ENCODE data around the gene PCNX2. TPM values are rescaled to one million over a fixed set of nuclear protein-coding genes. Genes with fewer than 3 reads are reported as not detected.

The PCNX2 gene
- total RNA-seq, 4 donors from 2014 or later: 7.3 to 16.6 (median 12.7) TPM

DNA sequence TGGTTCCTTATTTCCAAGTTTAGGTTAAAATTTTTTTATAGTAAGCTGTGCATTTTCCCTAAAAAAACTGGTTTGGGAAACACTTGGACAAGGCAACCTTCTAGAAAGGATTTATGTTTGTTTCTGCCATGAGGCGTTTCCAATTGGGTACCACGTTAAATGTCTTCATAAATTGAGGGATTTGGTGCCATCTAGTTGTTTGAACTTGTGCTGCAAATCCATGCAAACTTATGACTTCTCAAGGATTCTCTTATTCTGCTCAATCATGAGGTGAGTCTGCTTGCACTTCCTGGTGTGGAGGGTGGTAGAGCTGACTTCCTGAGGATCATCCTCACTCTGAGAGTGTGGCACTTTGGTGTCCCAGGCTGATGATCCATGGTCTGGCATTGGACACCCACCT lies 123.3 kb downstream of the PCNX2 start:
- DNase-seq (ENCODE audit: low spot score) (no peak), ATAC-seq (ENCODE audit: low FRiP score) (no peak)
- TF ChIP-seq, protein P1, sequence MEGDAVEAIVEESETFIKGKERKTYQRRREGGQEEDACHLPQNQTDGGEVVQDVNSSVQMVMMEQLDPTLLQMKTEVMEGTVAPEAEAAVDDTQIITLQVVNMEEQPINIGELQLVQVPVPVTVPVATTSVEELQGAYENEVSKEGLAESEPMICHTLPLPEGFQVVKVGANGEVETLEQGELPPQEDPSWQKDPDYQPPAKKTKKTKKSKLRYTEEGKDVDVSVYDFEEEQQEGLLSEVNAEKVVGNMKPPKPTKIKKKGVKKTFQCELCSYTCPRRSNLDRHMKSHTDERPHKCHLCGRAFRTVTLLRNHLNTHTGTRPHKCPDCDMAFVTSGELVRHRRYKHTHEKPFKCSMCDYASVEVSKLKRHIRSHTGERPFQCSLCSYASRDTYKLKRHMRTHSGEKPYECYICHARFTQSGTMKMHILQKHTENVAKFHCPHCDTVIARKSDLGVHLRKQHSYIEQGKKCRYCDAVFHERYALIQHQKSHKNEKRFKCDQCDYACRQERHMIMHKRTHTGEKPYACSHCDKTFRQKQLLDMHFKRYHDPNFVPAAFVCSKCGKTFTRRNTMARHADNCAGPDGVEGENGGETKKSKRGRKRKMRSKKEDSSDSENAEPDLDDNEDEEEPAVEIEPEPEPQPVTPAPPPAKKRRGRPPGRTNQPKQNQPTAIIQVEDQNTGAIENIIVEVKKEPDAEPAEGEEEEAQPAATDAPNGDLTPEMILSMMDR (IDR thresholded peaks at IDR 0.05): no peak

DNA sequence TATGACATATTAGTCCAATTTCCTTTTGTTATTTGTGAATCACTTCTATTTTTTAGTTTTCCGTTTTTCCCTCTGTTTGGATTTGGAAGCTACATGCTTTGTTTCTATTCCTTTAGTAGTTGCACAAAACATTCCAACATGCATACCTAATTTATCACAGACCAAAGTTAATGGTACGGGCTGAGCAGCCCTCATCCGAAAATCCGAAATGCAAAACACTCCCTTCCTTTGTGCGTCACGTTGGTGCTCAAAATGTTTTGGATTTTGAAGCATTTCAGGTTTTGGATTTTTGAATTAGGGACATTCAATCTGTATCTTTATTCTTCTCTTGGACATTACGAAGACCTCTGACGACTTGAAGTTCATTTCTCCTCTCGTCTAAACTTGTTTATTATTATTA lies 124.8 kb downstream of the PCNX2 start:
- DNase-seq (ENCODE audit: low spot score) (no peak), ATAC-seq (ENCODE audit: low FRiP score) (no peak)
- TF ChIP-seq, protein P1 (IDR thresholded peaks at IDR 0.05): no peak

DNA sequence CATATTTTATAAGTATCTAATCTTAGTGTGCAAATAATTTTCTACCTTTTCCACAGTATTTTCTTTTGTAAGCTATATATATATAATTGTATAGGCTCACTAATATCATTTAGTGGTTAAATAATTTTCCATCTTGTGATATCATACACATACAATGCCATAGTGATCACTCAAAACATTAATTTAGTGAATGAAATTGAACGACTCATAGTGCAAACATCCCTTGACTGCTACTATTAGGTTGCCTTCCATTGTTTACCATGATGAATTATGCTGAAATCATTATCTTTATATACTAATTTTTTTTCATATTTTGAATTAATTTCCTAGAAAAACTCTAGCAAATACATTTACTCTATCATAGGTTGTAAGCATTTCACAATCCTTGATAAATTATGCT lies 127.1 kb downstream of the PCNX2 start:
- no peak for ATAC-seq (ENCODE audit: low FRiP score)
- TF ChIP-seq, protein P1 (IDR thresholded peaks at IDR 0.05): no peak
- DNase-seq (ENCODE audit: low spot score): no peak

DNA sequence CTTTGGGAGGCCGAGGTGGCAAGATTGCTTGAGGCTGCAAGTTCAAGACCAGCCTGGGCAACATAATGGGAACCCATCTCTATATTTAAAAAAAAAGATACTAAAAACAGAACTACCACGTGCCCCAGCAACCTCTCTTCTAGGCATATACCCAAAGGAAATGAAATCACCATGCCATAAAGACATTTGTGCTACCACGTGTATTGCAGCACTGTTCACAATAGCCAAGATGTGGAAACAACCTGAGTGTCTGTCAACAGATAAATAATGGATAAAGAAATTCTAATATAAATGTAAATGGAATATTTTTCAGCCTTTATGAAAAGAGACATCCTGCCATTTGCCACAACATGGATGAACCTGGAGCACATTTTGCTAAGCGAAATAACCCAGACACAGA lies 128.6 kb downstream of the PCNX2 start:
- ATAC-seq (ENCODE audit: low FRiP score) (no peak), DNase-seq (ENCODE audit: low spot score) (no peak)
- TF ChIP-seq, protein P1 (IDR thresholded peaks at IDR 0.05): no peak

DNA sequence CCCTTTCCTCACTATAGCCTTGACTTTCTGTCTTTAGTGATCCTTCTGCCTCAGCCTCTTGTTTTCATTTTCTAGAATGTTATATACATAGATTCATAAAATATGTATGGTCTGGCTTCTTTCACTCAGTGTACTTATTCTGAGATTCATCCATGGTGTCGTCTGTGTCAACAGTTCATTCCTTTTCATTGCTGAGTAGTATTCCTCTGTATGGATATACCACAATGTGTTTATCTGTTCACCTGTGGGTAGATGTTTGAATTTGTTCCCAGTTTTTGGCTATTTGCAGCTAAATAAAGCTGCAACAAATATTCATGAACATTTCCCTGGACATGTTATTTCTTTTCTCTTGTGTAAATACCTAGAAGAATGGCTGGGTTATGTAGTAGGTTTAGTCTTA lies 131.8 kb downstream of the PCNX2 start:
- ATAC-seq (ENCODE audit: low FRiP score): no peak
- TF ChIP-seq, protein P1 (IDR thresholded peaks at IDR 0.05): no peak
- no peak for DNase-seq (ENCODE audit: low spot score)

DNA sequence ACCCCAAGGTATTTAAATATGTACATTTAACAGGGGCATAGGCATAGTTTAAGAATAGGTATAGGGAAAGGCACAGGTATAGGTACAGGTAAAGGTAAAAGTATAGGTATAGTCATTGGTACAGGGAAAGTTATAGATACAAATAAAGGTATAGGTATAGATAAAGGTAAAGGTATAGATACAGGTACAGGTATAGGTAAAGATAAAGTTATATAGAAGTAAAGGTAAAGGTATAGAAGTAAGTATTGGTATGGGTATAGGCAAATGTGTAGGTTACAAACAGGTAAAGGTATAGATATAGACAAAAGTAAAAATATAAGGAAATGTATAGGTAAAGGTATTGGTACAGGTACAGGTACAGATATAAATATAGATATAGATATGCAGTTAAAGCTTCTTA lies 137.2 kb downstream of the PCNX2 start:
- ATAC-seq (ENCODE audit: low FRiP score): no peak
- TF ChIP-seq, protein P1 (IDR thresholded peaks at IDR 0.05): no peak
- no peak for DNase-seq (ENCODE audit: low spot score)

DNA sequence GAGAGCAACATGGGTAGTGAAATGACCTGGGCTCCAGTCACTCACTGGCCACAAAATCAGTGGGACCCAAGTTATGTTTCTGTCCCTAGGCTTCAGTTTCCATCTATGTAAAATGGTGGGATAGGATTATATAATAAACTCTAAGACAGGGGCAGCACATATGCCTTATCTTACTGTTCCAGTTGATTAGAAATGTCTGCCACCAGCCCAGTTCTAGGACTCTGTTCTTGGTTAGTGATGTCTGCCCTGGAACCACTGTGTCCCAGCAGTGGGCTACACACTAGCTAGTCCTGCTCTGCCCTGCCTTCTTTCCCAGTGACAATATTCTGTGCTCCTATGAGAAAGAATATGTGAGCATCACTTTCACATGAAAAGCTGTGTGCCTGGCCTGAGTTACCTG lies 138.3 kb downstream of the PCNX2 start:
- ATAC-seq (ENCODE audit: low FRiP score) (no peak), DNase-seq (ENCODE audit: low spot score) (no peak)
- TF ChIP-seq, protein P1 (IDR thresholded peaks at IDR 0.05): no peak
